Activated CD4-positive, alpha-beta memory T cell treated with anti-CD3 and anti-CD28 coated beads for 36 hours (primary cell): ENCODE data around the gene AP4B1. TPM values are rescaled to one million over a fixed set of nuclear protein-coding genes. Genes with fewer than 3 reads are reported as not detected.
"Not testable (repeated sequence)": the region's sequence is repeated elsewhere in the genome, so short reads cannot be mapped to it uniquely, and the experiment has no call there.

Source experiments
- CTCF ChIA-PET: fragments of 350-600 bp; sonication (Branson Sonifier 250); formaldehyde crosslinking; loops from one replicate; lab custom pipeline; 2021; ENCODE audit warnings: antibody characterized with exemption, inconsistent platforms; lab: Charles Lee
- POLR2A ChIA-PET: fragments of 350-600 bp; sonication (Branson Sonifier 250); formaldehyde crosslinking; loops from one replicate; lab custom pipeline; 2021; ENCODE audit warnings: antibody characterized with exemption; lab: Charles Lee
- DNase-seq: peaks from one replicate; pipeline ENCODE4 v3.0.0-alpha.2; 2020
- H3K27ac Mint-ChIP-seq: one replicate; pipeline ENCODE4 v1.8.0; 2021; ENCODE audit warnings: mixed read lengths
- H3K27me3 Mint-ChIP-seq: one replicate; pipeline ENCODE4 v1.8.0; 2021; ENCODE audit warnings: mixed read lengths
- H3K36me3 Mint-ChIP-seq: one replicate; pipeline ENCODE4 v1.8.0; 2021; ENCODE audit warnings: mixed read lengths
- H3K4me1 Mint-ChIP-seq: one replicate; pipeline ENCODE4 v1.8.0; 2021; ENCODE audit warnings: low read depth, mixed read lengths
- H3K4me3 Mint-ChIP-seq: one replicate; pipeline ENCODE4 v1.8.0; 2021; ENCODE audit warnings: mild to moderate bottlenecking, mixed read lengths
- H3K9me3 Mint-ChIP-seq: one replicate; pipeline ENCODE4 v1.8.0; 2021; ENCODE audit warnings: mixed read lengths
- intact Hi-C: fragments of 100-400 bp; cut with micrococcal nuclease; formaldehyde crosslinking; loops from one replicate; pipeline ENCODE4 v1.15.1; 2023
- total RNA-seq, 2 experiments: library from RNA; stranded (reverse); gene quantifications; one replicate each; pipeline ENCODE4 v1.2.3, GENCODE V29; 2021

Gene AP4B1
- total RNA-seq, result 10 to 100 TPM; 41.4 to 42.2 TPM

GRCh38 chr1:113904674-113905434, at the start of gene AP4B1, which contains the start of gene DCLRE1B:
Gene AP4B1, minus strand, starts transcription at chr1:113904799. Its CDS starts 82 bp downstream, at chr1:113904717.
Gene DCLRE1B, plus strand, starts transcription at chr1:113905326. Its CDS starts 261 bp downstream, at chr1:113905587.
- H3K4me3 Mint-ChIP-seq, result peak within 1 kb of the TSS; percentile 94

DNA sequence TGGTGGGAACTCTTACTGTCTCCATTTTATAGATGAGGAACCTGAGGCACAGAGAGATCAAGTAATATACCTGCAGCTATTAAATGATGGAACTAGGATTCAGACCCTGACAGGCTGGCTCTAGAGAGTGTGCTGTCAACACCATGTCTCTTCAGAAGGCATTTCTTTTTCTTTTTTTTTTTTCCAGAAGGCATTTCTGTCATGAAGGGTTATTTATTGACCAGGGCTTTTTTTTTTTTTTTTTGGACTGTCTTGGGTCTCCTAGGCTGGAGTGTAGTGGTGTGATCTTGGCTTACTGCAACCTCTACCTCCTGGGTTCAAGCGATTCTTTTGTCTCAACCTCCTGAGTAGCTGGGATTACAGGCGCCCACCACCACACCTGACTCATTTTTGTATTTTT, 47.1 kb upstream of the AP4B1 start:
- no peak overlapping the region for H3K4me3 Mint-ChIP-seq

More at GRCh38 chr1:113904674-113905434, at the start of gene AP4B1, which contains the start of gene DCLRE1B:
- CTCF ChIA-PET, result interaction anchor here (0.5 to 5.5 kb wide), 17 partner anchors 11 to 832 kb away, joined by 3 to 56 read pairs (median 5); partner anchors contain the start of genes BCL2L15, HIPK1, LRIG2 and PHTF1
- H3K27me3 Mint-ChIP-seq, result no peaks in the 10 kb centered on the region
- H3K4me1 Mint-ChIP-seq, result peaks cover 39% of the 10 kb centered on the region
- H3K9me3 Mint-ChIP-seq, result no peaks in the 10 kb centered on the region
- H3K27ac Mint-ChIP-seq, result peak within 1 kb of the TSS; percentile 96
- intact Hi-C loops, result loop anchor here (1.0 kb wide), 4 partner anchors 24 to 93 kb away; partner anchors contain the start of genes HIPK1, PTPN22 and RSBN1
- POLR2A ChIA-PET, result interaction anchor here (0.5 to 5.2 kb wide), 17 partner anchors 15 to 146 kb away, joined by 3 to 137 read pairs (median 4); partner anchors contain the start of genes HIPK1, PHTF1 and RSBN1
- H3K36me3 Mint-ChIP-seq, result peaks cover 28% of the 10 kb centered on the region
- DNase-seq, result peak; percentile 99

GRCh38 chr1:113950908-113951307, 46.3 kb upstream of the AP4B1 start:
- DNase-seq, result no peak
- Mint-ChIP-seq H3K4me1 (peaks cover 64% of the 10 kb centered on the region), H3K36me3 (peaks cover 22% of the 10 kb centered on the region), H3K9me3 (no peaks in the 10 kb centered on the region), H3K27ac (no peak overlapping the region), H3K27me3 (no peaks in the 10 kb centered on the region), H3K4me3 (no peak overlapping the region)
- ChIA-PET POLR2A (interaction anchor here (1.7 kb wide), 1 partner anchor 20 kb away, joined by 6 read pairs; no protein-coding TSS in a partner anchor), CTCF (interaction anchor here (0.9 to 7.8 kb wide), 2 partner anchors 21 to 47 kb away, joined by 3 to 42 read pairs; partner anchors contain the start of gene HIPK1)
- intact Hi-C loops, result no loop called here

More for the DNA sequence above, 47.1 kb upstream of the AP4B1 start:
- ChIA-PET POLR2A (interaction anchor here (0.6 to 1.7 kb wide), 4 partner anchors 19 to 75 kb away, joined by 3 to 6 read pairs (median 3); partner anchors contain the start of gene OLFML3), CTCF (interaction anchor here (0.5 to 1.0 kb wide), 5 partner anchors 9 to 402 kb away, joined by 3 to 4 read pairs (median 3); no protein-coding TSS in a partner anchor)
- DNase-seq, result no peak
- Mint-ChIP-seq H3K9me3 (no peaks in the 10 kb centered on the region), H3K27me3 (no peaks in the 10 kb centered on the region), H3K4me1 (peaks cover 58% of the 10 kb centered on the region), H3K27ac (no peak overlapping the region), H3K36me3 (peaks cover 27% of the 10 kb centered on the region)
- intact Hi-C loops, result no loop called here

DNA sequence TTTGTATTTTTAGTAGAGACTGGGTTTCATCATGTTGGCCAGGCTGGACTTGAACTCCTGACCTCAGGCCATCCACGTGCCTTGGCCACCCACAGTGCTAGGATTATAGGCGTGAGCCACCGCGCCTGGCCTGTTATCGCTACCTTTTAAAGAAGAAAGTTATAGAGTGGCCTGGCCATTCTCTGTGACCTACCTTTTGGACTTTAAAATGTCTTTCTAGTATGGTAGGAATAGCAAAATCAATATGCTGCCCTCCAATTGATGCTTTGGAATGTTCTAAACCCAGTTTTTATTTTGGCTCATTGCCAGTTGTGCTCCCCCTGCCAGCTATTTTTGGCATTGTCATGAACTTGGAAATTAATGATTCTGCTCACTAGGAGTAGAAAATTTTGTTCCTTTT, 44.4 kb upstream of the AP4B1 start:
- no peaks in the 10 kb centered on the region for H3K27me3 Mint-ChIP-seq
- H3K36me3 Mint-ChIP-seq, result peaks cover 18% of the 10 kb centered on the region
- peak overlapping the region; percentile 8 for H3K27ac Mint-ChIP-seq
- intact Hi-C loops, result no loop called here
- H3K4me1 Mint-ChIP-seq, result peaks cover 62% of the 10 kb centered on the region
- no peak for DNase-seq
- CTCF ChIA-PET, result interaction anchor here (0.9 to 7.8 kb wide), 3 partner anchors 8 to 113 kb away, joined by 3 to 42 read pairs (median 14); partner anchors contain the start of gene HIPK1
- POLR2A ChIA-PET, result interaction anchor here (0.5 to 4.5 kb wide), 2 partner anchors 19 to 131 kb away, joined by 3 to 36 read pairs; partner anchors contain the start of gene HIPK1
- no peaks in the 10 kb centered on the region for H3K9me3 Mint-ChIP-seq
- H3K4me3 Mint-ChIP-seq, result no peak overlapping the region

DNA sequence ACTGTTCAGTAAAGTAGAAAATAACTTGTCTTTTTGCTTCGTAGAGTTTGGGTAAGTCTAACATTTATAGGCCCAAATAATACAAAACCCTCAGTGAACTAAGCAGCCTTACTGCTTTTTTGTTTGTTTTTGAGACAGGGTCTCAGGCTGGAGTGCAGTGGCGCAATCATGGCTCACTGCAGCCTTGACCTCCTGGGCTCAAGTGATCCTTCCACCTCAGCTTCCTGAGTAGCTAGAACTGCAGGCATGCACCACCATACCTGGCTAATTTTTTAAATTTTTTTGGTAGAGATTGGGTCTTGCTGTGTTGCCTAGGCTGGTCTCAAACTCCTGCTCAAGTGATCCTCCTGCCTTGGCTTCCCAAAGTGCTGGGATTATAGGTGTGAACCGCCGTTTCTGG, 43.6 kb upstream of the AP4B1 start:
- H3K36me3 Mint-ChIP-seq, result peaks cover 20% of the 10 kb centered on the region
- peaks cover 63% of the 10 kb centered on the region for H3K4me1 Mint-ChIP-seq
- CTCF ChIA-PET, result interaction anchor here (0.6 to 7.8 kb wide), 7 partner anchors 8 to 334 kb away, joined by 3 to 42 read pairs (median 3); partner anchors contain the start of gene HIPK1
- H3K9me3 Mint-ChIP-seq, H3K4me3 Mint-ChIP-seq, H3K27me3 Mint-ChIP-seq, DNase-seq, intact Hi-C loops: not testable (repeated sequence)
- H3K27ac Mint-ChIP-seq, result peak overlapping the region; percentile 74
- POLR2A ChIA-PET, result interaction anchor here (1.7 to 4.5 kb wide), 2 partner anchors 19 to 32 kb away, joined by 3 to 36 read pairs; partner anchors contain the start of gene HIPK1

DNA sequence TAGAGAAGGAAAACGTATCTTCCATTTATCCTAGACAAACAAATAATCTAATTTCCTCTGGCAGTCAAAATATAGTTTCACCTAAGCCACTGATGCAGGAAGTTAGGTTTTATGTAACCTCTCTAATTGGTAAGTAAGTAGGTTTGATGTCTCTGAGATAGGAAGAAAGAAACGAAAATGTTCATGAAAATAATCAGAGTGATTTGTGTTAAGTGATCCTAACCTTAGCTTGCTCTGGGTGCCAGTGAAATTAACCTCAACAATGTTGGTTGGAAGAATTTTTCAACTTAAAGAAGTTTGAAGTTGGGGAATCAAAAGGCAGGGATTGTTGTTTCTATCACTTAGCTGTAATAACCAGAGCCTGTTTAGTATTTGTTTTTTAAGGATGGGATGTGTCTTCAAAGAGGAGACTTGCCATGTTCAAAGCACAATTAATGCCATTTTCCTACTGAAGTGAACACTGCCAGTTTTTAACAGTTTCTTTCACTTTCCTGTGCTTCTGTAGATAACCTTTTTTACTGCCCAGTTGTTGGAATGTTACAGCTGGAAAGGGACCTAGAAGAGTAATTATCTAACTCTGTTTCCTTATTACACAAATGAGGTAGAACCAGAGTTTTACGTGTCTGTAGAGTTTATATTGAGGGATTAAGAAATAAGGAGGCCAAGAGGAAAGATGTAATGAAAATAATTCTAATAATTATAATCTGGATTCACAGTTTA, 42.9 kb upstream of the AP4B1 start:
- Mint-ChIP-seq H3K36me3 (peaks cover 20% of the 10 kb centered on the region), H3K4me3 (peak overlapping the region; percentile 31), H3K4me1 (peaks cover 65% of the 10 kb centered on the region), H3K27ac (peak overlapping the region; percentile 74), H3K27me3 (no peaks in the 10 kb centered on the region), H3K9me3 (no peaks in the 10 kb centered on the region)
- DNase-seq, result no peak
- intact Hi-C loops, result loop anchor here (2.0 kb wide), 1 partner anchor 17 kb away; no protein-coding TSS in a partner anchor
- ChIA-PET CTCF (interaction anchor here (0.8 to 7.8 kb wide), 9 partner anchors 8 to 335 kb away, joined by 3 to 42 read pairs (median 5); partner anchors contain the start of genes AP4B1, DCLRE1B and HIPK1), POLR2A (interaction anchor here (1.2 to 4.5 kb wide), 5 partner anchors 9 to 43 kb away, joined by 3 to 36 read pairs (median 4); partner anchors contain the start of genes AP4B1, DCLRE1B and HIPK1)

- Mint-ChIP-seq H3K4me1 (peaks cover 65% of the 10 kb centered on the region), H3K27ac (peak overlapping the region; percentile 74), H3K9me3 (no peaks in the 10 kb centered on the region), H3K4me3 (peak overlapping the region; percentile 31), H3K36me3 (peaks cover 24% of the 10 kb centered on the region), H3K27me3 (no peaks in the 10 kb centered on the region)
- ChIA-PET POLR2A (interaction anchor here (1.0 to 4.5 kb wide), 7 partner anchors 9 to 187 kb away, joined by 3 to 36 read pairs (median 4); partner anchors contain the start of genes AP4B1, DCLRE1B, HIPK1 and PHTF1), CTCF (interaction anchor here (0.9 to 7.8 kb wide), 7 partner anchors 9 to 189 kb away, joined by 3 to 42 read pairs (median 5); partner anchors contain the start of genes AP4B1, DCLRE1B and HIPK1)
- intact Hi-C loops, result loop anchor here (2.0 kb wide), 1 partner anchor 16 kb away; no protein-coding TSS in a partner anchor
- DNase-seq, result no peak
Observed at GRCh38 chr1:113946678-113947387, 42.2 kb upstream of the AP4B1 start.

GRCh38 chr1:113946112-113946511, 41.5 kb upstream of the AP4B1 start:
- ChIA-PET CTCF (interaction anchor here (0.9 to 7.8 kb wide), 4 partner anchors 9 to 188 kb away, joined by 3 to 42 read pairs (median 6); partner anchors contain the start of genes AP4B1, DCLRE1B and HIPK1), POLR2A (interaction anchor here (1.0 to 4.5 kb wide), 5 partner anchors 12 to 187 kb away, joined by 3 to 36 read pairs (median 4); partner anchors contain the start of genes AP4B1, DCLRE1B, HIPK1 and PHTF1)
- peak overlapping the region; percentile 74 for H3K27ac Mint-ChIP-seq
- peaks cover 27% of the 10 kb centered on the region for H3K36me3 Mint-ChIP-seq
- no peak for DNase-seq
- no peak overlapping the region for H3K4me3 Mint-ChIP-seq
- intact Hi-C loops, result loop anchor here (2.0 kb wide), 1 partner anchor 15 kb away; no protein-coding TSS in a partner anchor
- H3K27me3 Mint-ChIP-seq, result no peaks in the 10 kb centered on the region
- peaks cover 62% of the 10 kb centered on the region for H3K4me1 Mint-ChIP-seq
- no peaks in the 10 kb centered on the region for H3K9me3 Mint-ChIP-seq

- Mint-ChIP-seq H3K27me3 (no peaks in the 10 kb centered on the region), H3K4me3 (no peak overlapping the region), H3K4me1 (peaks cover 68% of the 10 kb centered on the region), H3K27ac (peak overlapping the region; percentile 7), H3K36me3 (peaks cover 35% of the 10 kb centered on the region), H3K9me3 (no peaks in the 10 kb centered on the region)
- ChIA-PET POLR2A (interaction anchor here (1.1 to 4.5 kb wide), 2 partner anchors 16 to 186 kb away, joined by 3 to 36 read pairs; partner anchors contain the start of genes HIPK1 and PHTF1), CTCF (interaction anchor here (0.6 to 7.8 kb wide), 2 partner anchors 15 to 614 kb away, joined by 5 to 42 read pairs; partner anchors contain the start of gene HIPK1)
- intact Hi-C loops, result no loop called here
- DNase-seq, result no peak
Observed at GRCh38 chr1:113945329-113945728, 40.7 kb upstream of the AP4B1 start.
